Heart left ventricle (tissue), 13 donors: ENCODE data around the gene C2CD3.

ENCODE experiments used
- CTCF ChIP-seq, 12 donors: fragments of 200-600 bp; sonication (generic) in 4 of 12; IDR thresholded peaks; one replicate each; pipeline versions ENCODE4 v1.5.0 to v1.8.0; 2018 to 2022; ENCODE audit warnings: antibody characterized with exemption in 12 of 12, mild to moderate bottlenecking in 5 of 12
- POLR2A ChIP-seq, 2 donors: fragments of 450-650 bp; IDR thresholded peaks; one replicate each; pipeline ENCODE4 v1.6.1; 2017; ENCODE audit warnings: antibody characterized with exemption in 2 of 2, mild to moderate bottlenecking in 2 of 2, moderate library complexity in 2 of 2
- donor health status: ischemic (EF 13 %, LVEDD 7.1; RV severe dilation, severe dysfunction).
- donor health status: DM: no; HTN: yes; CAD: no.
- donor health status: DM: no; HTN: no; CAD: no.
- donor health status: ischemic (EF 25% LVEDD 6.9; RV normal size, moderate dysfunction).
- donor health status: ischemic (EF 25% LVEDD 5.7; RV mildly dilated, moderate dysfunction).
- donor health status: ischemic (EF 35%, LVEDD 5.7; RV mildly dilated, moderate dysfunction).
- donor health status: nonischemic (EF 11% LVEDD 7.7; RV severe dilation, severe dysfunction).
- donor health status: DM: yes; HTN: yes; CAD: no.
- donor health status: PGD.
- donor health status: ischemic (EF 29% LVEDD 5.4; RV normal size, mild dysfunction).
- donor health status: nonischemic (EF 23%, LVEDD 6.1; RV moderate dilation, normal function).

- TF ChIP-seq CTCF (IDR thresholded peaks at IDR 0.05) (no peak), POLR2A (IDR thresholded peaks at IDR 0.05) (no peak)
Measured at GRCh38 chr11:74077193-74077592, 93.6 kb downstream of the C2CD3 start.
